HG02884 (cell line): ENCODE data around the gene KRT24.
"Not testable (repeated sequence)": the region's sequence is repeated elsewhere in the genome, so short reads cannot be mapped to it uniquely, and the experiment has no call there.

Experiments used
- ATAC-seq: cut with Tn5 transposase; IDR thresholded peaks from one replicate; pipeline ENCODE4 v1.9.1; 2021; ENCODE audit warnings: mild to moderate bottlenecking, moderate library complexity; ENCODE audit not compliant: unreplicated experiment

KRT24 gene

DNA sequence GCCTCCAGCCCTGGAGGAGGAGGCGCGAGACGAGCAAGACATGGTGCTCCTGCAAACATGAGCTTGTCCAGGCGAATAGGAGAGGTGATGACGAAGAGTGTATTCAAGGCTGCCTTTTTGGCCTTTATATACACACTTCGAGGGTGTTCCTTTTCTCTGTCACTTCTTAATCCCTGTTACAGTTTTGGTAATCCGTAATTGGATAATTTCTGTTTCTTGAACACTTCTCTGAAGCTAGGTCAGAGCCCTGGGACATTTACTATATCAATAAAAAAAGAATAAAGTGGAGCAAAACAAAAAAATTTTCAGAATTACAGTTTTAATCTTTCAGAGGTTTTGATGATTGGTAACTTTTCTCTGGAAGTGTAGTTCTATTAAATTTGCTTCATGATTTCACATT, at the start of gene KRT24:
TSS of gene KRT24 (minus strand) at position 101 of the 400 bp plus-strand sequence. CDS start at position 42, 59 bp downstream.
- ATAC-seq, result no peak

DNA sequence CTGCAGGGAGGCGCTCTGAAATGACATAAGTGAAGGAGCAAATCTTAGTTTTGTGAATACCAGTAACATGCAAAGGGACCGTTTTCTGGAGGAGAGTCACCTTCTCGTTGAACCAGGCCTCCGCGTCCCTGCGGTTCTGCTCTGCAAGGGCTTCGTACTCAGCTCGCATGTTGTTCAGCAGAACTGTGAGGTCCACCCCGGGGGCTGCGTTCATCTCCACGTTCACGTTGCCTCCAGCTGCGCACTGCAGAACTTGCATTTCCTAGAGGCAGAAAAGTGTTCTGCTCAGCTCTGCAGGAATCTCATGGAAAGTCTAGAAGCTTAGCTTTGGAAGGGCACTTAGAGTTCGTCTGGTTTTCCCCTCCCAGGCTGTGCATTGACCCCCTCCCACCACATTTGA, 47.5 kb upstream of the KRT24 start:
- ATAC-seq, result no peak

DNA sequence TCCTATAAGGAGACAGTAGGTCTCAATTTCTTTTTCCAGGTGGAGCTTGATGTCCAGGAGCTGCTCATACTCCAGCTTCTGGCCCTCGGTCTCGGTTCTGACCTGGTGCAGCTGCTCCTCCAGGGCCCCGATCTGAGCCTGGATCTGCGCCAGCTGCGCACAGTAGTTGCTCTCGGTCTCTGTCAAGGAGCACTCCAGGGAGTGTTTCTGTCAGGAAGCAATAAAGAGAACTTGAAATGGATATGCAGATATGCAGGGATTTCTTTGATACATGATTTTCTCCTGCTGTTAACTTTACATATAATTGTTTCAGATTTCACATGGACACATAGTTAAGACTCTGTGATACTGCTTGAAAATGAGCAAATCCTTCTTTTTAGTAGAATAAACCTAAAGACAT, 46.8 kb upstream of the KRT24 start:
- ATAC-seq, result no peak

DNA sequence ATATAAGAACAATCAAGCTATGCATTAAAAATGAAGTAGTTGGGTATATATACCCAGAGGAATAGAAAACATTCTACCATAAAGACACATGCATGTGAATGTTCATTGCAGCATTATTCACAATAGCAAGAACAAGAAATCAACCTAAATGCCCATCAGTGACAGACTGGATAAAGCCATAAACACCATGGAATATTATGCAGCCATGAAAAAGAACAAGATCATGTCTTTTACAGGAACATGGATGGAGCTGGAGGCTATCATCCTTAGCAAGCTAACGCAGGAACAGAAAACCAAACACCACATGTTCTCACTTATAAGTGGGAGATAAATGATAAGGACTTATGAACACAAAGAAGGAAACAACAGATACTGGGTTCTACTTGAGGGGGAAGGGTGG, 45.1 kb upstream of the KRT24 start:
- not testable (repeated sequence) for ATAC-seq

DNA sequence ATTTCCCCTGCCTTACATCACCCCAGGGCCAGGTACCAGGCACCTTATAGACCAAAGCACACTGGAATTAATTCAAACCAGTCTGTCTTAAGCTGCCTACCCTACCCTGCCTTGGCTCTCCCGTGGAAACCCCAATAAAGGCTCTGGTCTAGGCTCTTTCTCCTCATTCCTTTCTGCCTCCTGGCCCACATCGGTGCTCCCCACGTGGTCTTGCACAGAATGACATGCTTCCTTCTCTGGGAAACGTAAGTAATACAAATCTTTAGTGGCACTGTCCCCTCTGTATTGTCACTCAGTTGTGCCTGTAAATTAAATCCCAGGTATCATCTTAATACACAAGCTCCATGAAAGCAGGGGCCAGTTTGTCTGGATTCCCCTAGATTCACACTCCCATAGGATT, 35.0 kb upstream of the KRT24 start:
- ATAC-seq, result no peak

DNA sequence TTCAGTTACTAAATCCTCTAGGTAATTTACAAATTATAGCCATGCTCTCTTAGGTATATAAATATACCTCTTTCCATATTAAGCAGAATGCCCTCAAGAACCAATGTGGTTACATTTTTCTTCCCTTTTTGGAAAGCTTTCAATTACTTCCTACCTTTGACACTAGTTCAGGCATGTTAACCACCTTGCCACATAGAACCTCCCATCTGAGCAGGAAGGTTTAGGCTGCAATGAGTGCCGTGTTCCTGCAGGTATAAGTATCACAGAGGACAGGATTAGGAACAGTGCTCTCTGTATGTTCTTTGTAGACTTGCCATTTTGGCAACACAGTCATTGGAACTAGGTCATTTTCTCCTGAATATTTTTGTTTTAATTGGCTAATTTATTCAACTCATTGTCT, 31.5 kb upstream of the KRT24 start:
- ATAC-seq, result no peak

DNA sequence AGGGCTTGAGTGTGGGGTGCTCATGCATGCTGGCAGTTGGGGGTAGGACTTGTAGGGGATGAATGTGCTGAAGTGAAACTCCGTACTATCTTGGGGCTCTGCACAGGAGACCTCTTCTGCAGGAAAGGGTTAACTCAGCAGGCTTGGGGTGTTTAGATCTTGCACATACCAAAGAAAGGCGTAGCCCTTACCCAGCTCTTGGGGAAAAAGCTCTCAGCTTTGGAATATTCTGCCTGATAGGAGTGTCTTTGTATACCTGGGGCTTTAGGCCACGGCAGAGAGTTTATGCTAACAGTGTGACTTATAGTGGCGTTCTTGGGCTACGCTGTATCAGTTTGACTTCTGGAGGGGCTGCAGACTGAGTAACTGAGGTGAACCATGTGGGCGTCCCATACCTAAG, 30.5 kb upstream of the KRT24 start:
- ATAC-seq, result no peak

DNA sequence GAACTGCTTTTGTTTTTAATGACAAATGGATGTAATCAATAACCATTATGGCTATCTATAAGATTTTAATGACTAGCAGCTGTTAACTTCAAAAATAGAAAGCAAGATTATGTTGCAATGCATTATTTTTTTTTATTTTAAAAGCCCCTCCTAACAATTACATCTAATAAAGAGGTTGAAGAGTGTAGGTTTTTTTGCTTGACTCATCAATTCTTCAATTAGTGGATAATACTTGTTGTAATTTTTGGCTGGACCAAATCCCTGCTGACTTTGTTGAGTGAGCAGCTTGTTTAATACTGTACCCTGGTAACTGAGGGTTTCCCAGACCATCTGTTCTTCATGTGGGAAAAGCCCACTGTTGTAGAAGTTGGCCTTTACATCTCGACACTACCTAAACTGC, 27.4 kb upstream of the KRT24 start:
- ATAC-seq, result no peak

DNA sequence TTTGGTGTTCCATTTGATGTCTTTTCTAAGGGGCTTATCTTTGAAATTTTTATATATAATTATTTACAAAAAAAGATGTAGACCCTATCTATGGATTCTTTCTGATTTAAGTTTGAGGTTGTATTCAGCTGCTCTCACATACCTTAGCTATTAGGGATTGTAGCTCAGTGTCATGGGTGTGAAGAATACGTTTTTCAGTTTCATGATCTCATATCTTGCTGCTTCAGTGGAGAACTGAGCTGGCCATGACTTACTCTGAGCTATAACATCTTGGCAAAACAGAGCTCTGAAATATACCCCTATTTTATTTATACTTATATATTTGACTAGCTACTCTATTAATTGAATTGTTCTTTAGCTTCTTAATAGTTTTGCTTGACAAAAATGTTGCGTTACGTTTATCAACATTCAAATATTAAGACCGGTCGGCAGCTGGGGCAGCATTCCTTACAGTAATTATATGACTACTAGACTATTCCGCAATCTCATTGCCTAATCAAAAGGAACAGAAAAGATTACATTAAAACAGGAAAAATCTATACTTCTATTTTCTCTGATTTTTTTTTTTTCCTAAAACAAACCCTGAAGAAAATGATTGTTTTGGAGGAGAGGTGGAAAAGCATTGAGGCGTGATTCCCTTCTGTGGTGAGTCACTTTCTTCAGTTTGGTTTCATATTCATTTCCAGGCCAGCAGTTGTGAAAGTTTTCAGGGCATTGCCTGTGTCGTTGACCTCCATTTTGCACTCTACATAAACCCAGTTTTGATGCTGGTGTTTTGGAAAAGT, 24.1 kb upstream of the KRT24 start:
- ATAC-seq, result no peak

DNA sequence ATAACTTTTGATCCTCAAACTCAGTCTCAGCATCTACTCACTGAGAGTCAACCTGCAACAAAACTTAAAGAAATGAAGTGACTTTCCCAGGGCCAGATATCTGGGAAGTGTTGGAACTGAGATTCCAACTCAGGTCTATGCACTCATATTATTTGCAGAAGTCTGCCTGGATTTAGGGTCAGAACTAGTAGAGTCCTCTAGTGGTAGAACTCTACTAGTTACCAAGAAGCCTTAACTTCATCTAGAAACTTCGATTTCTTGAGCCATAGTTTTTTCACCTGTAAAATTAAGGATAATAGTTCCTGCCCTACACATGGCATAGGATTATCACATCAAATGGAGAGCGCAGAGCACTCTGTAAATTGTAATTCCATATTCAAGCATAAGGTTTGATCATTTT, 23.4 kb upstream of the KRT24 start:
- ATAC-seq, result no peak

DNA sequence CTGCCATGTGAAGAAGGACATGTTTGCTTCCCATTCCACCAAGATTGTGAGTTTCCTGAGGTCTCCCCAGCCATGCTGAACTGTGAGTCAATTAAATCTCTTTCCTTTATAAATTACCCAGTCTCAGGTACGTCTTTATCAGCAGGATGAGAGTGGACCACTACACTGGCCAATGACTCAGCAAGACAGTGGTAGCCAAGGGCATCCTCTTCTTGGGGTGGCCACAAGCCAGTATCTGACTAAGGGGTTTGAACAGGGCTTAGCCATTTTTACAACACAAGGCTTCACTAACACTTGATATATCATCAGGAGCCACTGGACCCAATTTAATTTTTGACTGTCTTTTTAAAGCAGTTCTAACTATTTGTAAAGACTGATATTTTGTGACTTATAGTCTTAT, 21.1 kb upstream of the KRT24 start:
- no peak for ATAC-seq

DNA sequence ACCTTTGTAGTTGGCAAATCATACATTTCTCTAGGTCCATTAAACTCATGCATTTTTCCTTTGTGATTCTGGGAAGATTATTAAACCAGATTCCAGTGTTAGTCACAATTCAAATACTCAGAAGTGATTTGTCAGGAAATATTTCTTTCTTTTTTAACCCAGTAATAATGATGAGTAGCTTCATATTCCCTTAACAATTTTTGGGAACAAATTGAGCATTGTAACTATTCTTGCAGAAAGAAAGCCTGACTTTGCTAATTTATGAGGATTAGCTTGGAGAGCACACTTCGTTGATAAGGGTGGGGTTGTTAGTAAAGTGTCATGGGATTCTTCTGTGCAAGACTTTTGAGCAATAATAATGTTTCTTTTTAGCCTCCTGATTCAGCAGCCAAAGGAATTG, 18.7 kb upstream of the KRT24 start:
- no peak for ATAC-seq

DNA sequence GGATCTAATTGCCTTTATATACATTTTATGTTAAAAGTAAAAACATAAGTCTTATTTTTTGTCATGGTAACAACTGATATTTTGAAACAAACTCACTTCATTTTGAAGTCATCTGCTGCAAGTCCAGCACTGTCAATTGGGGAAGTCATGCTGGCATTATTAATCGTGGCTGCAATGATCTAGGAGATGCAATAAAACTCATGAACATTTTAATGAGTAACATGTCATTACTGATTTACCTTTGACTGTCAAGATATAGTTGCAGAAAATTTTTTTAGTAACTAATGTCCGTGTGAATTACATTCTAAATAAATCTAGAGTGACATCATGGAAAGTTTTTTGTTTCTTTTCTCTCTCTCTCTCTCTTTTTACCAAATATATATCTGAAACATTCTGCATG, 17.3 kb upstream of the KRT24 start:
- ATAC-seq, result no peak

DNA sequence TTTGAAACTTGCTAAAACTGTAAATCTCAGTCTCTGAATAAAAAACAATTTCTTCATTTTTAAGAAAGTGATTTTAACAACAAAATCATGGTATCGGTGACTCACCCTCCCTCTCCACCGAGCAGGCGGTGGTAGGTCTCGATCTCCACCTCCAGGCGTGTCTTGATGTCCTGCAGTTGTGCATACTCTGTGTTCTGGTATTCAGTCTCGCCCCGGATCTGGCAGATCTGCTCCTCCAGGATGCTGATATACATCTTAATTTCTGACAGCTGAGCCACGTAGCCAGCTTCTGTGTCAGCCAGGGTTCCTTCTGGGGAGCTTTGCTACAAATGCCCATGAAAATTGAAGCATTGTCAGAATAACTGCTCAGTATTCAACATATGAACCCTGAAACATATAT, 15.4 kb upstream of the KRT24 start:
- no peak for ATAC-seq

DNA sequence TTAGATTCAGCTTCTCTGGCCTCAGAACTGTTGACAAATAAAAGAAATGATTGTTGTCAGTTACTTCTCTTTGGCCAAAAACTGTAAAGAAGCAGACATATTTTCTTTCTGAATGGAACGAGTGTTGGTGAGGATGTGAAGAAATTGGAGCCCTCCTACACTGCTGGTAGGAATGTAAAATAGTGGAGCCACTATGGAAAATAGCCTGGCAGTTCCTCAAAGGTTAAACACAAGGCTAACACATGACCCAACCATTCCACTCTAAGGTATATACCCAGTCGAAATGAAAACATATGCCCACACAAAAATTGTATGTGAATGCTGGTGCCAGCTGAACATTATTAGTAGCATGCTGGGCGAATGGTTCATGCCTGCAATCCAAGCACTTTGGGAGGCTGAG, 14.2 kb upstream of the KRT24 start:
- ATAC-seq, result no peak

DNA sequence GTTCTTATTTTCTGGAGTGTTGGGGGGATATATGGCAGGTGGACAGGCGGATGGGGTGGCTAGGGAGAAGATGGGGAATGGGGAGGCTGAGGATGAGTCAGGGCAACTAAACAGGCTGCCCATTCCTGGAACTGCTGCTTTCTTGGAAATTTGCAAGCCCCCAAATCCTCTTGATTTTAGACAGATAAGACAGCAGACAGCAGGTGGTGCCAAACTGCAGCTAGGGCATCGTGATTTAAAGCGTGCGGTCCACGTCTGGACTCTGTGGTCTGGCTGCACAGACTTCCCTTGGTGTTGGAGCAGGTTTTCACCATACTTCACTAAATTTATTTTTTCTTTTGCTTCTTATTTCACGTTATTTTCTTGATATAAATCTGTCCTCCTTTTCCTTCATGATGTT, 10.9 kb upstream of the KRT24 start:
- ATAC-seq, result no peak

DNA sequence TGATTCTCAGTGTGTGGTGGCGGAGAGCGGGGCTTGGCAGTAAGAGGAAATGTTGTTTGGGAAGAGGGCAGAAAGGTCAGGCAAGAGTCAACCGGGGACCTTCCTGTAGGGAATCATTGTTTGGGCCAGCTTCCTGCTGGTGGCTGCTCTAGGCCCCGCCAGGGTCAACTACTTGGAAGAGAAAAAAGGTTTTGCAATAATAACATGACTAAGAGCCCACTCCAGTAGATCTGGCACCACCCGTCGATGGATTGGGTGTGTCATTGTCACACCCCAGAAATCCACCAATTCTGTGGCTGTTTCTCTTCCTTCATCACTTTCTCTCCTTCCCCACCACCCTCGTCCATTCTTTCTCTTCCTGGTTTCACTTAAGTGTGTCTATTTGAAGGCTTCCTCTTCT, 4.2 kb upstream of the KRT24 start:
- ATAC-seq, result no peak

DNA sequence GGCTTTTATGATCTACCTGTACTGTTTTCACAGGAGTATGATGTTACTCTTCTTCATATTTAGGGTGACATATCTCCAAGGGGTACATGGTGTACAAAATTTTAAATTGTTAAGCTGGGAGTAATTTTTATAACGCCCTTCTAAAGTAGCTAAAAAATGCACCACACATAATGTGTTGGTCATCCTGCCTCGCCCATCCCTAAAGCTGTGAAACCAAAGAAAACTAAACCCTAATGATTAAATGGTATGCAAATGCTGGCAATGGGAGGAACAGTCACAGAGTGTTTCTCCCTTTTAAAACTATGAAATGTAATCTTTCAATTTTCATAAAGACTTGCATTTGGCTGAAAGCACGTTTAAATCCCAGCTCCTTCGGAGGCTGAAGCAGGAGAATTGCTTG, 2.0 kb upstream of the KRT24 start:
- no peak for ATAC-seq

DNA sequence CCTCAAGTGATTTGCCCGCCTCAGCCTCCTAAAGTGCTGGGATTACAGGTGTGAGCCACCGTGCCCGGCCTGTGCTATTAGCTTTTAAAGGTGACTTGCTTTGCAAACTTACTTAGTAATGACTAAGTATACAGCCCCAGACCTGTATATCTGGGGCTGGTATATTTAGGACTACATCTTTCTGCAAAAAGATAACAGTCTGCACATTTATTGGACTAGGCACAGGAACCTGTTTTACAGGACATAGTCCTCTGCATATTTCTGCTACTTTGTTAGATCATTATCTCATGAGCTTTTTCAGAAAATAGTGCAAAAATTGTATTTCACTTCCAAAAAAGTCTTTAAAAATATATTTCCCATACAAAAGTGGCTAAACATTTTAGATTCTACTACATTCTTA, 1.3 kb downstream of the KRT24 start:
- ATAC-seq, result no peak

DNA sequence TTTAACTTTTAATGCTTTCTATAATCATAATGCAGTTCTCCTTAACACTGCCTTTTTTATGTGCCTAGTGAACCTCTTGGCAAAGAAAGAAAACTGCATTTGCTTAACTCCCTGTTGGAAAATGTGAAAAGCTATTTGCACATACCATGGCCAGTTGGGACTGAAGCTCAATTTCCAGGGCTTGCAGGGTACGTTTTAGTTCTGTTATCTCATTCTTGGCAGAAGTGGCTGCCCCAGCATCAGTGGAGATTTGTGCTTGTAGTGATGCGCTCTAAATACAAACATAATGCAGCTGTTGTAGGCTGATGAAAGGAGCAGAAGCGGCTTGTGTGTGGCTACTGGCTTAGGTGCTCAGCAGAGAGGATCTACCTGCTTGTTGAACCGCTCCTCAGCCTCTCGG, 3.7 kb downstream of the KRT24 start:
- no peak for ATAC-seq

DNA sequence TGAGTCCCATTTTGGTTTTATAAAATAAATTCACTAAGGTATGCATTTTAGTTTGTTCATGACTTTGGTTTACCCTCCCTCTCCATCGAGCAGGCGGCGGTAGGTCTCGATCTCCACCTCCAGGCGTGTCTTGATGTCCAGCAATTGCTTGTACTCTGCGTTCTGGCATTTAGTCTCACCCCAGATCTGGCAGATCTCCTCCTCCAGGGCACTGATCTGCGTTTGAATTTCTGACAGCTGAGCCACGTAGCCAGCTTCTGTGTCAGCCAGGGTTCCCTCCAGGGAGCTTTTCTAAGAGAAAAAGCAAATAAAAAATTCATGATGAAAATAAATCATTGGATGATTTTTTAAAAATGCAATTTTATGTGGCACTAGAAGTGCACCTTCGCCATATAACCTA, 4.2 kb downstream of the KRT24 start:
- ATAC-seq, result no peak

DNA sequence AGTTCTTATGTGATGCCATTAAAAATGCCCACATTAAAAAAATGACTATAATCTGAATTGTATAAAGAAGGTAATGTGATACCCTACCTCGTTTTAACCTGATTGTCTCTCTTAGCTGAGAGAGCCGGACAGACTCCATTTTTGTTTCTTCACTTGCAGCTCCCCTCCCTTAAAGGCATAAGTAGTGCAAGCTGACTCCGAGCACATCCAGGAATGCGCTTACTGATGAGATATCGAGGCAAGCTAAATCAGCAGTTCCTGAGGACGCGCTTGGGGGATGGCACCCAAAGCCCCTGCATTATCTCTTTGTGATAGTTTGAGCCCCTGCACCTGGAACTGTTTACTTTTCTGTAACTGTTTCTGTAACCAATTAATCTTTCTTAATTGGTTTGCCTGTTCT, 6.3 kb downstream of the KRT24 start:
- ATAC-seq, result no peak

DNA sequence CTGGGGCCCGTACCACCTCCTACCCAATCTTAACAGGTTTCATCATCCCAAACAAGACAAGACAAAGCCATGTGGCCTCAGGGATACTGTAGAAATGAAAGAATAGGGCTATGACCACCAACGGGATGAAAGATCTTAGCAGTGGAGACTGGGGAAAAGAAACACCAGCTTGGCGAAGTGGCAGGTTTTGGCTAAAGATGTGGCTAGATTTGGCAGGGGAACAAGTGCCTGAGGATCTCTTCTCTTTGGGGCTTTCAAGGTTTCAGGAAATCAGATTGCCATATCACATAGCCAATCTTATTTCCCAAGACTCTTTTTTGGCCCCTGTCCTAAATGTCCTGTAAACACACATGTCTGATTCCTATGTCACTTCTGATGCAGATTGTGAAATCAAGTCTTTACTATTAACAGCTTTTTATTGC, 6.9 kb downstream of the KRT24 start:
- ATAC-seq, result no peak
